ENCODE measurements around the gene PRSS57. TPM values are rescaled to one million over a fixed set of nuclear protein-coding genes. Genes with fewer than 3 reads are reported as not detected.

The PRSS57 gene
- total and polyA plus RNA-seq, 5 donors: not detected

DNA sequence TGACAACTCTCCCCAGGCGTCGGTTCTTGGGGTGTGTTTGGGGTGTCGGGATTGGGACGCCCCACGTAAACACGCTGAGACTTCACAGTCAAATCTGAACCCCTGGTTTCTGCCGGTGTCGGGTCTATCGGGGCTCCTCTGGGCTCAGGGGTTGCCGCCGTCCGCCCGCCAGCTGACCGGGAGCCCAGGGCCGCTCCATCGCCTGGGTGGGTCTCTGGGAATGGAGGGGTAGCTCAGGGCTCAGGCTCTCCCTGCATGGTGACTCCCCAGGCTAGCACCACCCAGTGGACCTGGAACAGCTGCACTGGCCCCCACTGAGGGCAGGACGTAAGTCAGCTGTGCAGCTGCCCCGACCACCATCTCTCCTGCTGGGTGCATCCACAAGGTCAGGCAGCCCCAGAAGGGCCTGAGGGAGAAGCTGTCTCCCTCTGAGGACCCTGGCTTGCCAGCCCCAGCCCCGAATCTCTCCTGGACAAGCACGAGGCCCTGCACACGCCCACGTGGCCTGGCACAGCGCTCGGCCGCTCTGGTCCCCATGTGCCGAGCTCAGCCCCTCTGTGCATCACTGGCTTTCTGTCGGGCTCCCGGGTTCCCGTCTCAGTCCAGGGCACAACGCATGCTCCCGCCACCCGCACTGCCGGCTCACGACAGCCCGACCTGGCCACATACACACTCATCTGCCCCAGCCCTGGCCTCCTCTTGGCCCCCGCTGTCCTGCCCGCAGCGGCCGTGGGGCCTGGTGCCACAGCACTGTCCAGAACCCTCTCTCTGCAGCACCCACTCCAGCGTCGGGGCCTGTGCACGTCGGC, 38.3 kb downstream of the PRSS57 start:
- intact Hi-C loops (cut with DNase I): no loop called here
- DNase-seq (no peak), ATAC-seq (no peak)
- no peaks in the 10 kb centered on the region for H3K27me3 ChIP-seq (ENCODE audit: control insufficient read depth, insufficient read depth)
- no peak overlapping the region for H3K4me3 ChIP-seq (ENCODE audit: low read length)
- no peaks in the 10 kb centered on the region for H3K9me3 ChIP-seq (ENCODE audit: control insufficient read depth, low read length)
- 83% methylated on average over 43 of the region's 43 CpGs for WGBS
- H3K27ac ChIP-seq (ENCODE audit: low read length): no peak overlapping the region
- H3K4me1 ChIP-seq (ENCODE audit: control insufficient read depth, insufficient read depth, low read length): peaks cover 6% of the 10 kb centered on the region

DNA sequence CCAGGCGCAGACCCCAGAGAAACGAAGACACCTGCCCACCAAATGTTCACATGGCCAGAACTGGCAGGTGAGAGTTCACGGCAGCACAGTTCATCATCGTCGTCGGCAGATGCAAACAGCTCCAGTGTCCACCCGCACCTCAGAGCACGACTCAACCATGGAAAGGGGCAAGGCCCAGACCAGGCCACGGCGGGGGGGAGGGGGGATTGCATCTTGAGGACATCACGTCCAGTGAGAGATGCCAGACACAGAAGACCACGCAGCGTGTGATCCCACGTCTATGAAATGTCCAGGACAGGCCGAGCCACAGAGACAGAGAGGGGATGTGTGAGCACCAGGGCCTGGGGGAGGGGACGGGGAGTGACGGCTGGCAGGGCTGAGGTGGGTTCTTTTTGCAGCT, 39.6 kb downstream of the PRSS57 start:
- H3K9me3 ChIP-seq (ENCODE audit: control insufficient read depth, low read length): no peaks in the 10 kb centered on the region
- H3K4me1 ChIP-seq (ENCODE audit: control insufficient read depth, insufficient read depth, low read length): no peaks in the 10 kb centered on the region
- H3K4me3 ChIP-seq (ENCODE audit: low read length): no peak overlapping the region
- no peak overlapping the region for H3K27ac ChIP-seq (ENCODE audit: low read length)
- no peak for ATAC-seq
- 77% methylated on average over 17 of the region's 17 CpGs for WGBS
- DNase-seq: no peak
- no peaks in the 10 kb centered on the region for H3K27me3 ChIP-seq (ENCODE audit: control insufficient read depth, insufficient read depth)
- intact Hi-C loops (cut with DNase I): no loop called here

DNA sequence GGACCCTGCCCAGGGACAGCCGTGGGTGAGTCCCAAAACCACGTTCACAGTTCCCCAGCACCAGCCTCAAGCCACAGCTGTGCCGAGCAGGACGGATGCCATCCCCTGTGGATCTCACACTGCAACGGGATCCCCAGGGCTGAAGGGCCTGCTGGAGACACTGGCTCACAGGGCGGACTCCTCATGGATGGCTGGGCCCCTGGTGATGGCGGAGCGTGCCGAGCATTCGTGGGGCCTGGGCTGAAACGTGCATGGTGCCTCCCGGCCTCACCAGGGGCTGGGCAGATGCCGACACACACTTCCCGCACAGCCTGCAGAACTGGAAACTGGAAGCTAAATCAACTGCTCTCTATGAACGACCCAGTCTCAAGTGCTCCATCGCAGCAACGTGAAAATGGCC, 41.8 kb downstream of the PRSS57 start:
- Histone ChIP-seq H3K27ac (ENCODE audit: low read length) (no peak overlapping the region), H3K4me3 (ENCODE audit: low read length) (no peak overlapping the region), H3K9me3 (ENCODE audit: control insufficient read depth, low read length) (no peaks in the 10 kb centered on the region), H3K27me3 (ENCODE audit: control insufficient read depth, insufficient read depth) (no peaks in the 10 kb centered on the region), H3K4me1 (ENCODE audit: control insufficient read depth, insufficient read depth, low read length) (no peaks in the 10 kb centered on the region)
- no peak for DNase-seq
- no peak for ATAC-seq
- intact Hi-C loops (cut with DNase I): no loop called here
- WGBS: 87% methylated on average over 17 of the region's 17 CpGs

DNA sequence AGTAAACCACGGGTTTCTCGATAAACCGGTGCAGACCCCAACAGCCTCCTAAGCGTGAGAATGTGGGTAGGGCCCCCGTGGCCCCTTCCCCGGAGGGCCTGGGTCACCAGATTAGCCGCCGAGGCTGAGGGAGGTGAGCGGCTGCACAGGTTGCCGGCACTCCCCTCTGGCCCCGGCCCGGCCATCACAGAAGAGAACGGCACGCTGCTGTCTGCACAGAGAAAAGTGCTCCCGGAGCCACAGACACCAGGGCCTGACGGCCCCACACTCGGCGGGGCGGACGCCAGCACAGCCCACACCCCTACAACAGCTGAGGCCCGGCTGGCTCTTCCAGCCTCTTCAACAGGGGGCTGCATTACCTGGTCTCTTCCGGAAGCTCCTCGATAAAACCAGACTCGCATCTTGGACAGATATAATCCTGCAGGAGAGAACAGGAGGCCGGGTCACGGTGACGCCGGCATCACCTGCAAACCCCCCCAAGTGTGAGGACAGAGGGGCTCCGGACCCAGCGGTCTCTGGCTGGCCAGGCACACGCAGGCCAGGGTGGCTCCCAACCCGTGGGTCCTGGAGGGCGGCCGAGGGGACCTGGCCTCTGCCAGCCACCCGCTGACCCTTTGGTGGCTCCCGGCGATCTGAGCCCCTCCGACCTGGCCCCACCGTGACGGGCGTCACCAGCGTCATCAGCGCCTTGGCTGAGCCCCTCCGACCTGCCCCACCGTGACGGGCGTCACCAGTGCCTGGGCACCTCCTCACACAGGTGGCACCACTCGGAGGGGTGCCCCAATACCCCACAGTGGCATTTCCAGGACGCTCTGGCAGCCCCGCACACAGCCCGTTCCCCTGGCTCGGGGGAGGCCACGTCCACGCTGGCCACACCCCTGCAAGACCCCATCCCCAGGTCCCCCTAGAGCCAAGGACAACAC, 42.5 kb downstream of the PRSS57 start:
- Histone ChIP-seq H3K4me1 (ENCODE audit: control insufficient read depth, insufficient read depth, low read length) (no peaks in the 10 kb centered on the region), H3K9me3 (ENCODE audit: control insufficient read depth, low read length) (no peaks in the 10 kb centered on the region), H3K27me3 (ENCODE audit: control insufficient read depth, insufficient read depth) (no peaks in the 10 kb centered on the region), H3K4me3 (ENCODE audit: low read length) (no peak overlapping the region), H3K27ac (ENCODE audit: low read length) (no peak overlapping the region)
- intact Hi-C loops (cut with DNase I): no loop called here
- WGBS: 94% methylated on average over 54 of the region's 54 CpGs
- ATAC-seq (no peak), DNase-seq (no peak)

DNA sequence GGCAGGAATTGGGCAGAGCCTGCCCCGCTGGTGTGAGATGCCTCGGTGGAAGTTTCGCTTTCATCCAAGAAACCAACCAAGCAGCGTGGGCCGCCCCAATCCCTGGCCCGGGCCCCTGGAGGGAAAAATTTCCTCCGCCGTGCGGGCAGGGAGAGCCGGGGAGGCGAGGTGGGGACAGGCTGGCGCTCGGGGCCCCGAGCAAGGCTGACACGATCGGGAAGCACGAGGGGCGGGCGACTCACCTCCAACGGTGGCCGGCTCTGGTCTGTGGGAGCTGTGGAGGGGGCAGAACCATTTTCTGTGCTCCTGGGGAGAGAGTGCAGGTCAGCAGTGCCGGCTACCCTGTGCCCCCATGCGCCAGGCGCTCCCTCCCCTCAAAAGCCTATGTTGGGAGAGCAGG, 43.3 kb downstream of the PRSS57 start:
- Histone ChIP-seq H3K9me3 (ENCODE audit: control insufficient read depth, low read length) (no peaks in the 10 kb centered on the region), H3K27me3 (ENCODE audit: control insufficient read depth, insufficient read depth) (no peaks in the 10 kb centered on the region), H3K4me3 (ENCODE audit: low read length) (no peak overlapping the region), H3K27ac (ENCODE audit: low read length) (no peak overlapping the region), H3K4me1 (ENCODE audit: control insufficient read depth, insufficient read depth, low read length) (no peaks in the 10 kb centered on the region)
- WGBS: 88% methylated on average over 24 of the region's 24 CpGs
- no peak for DNase-seq
- ATAC-seq: no peak
- intact Hi-C loops (cut with DNase I): no loop called here

DNA sequence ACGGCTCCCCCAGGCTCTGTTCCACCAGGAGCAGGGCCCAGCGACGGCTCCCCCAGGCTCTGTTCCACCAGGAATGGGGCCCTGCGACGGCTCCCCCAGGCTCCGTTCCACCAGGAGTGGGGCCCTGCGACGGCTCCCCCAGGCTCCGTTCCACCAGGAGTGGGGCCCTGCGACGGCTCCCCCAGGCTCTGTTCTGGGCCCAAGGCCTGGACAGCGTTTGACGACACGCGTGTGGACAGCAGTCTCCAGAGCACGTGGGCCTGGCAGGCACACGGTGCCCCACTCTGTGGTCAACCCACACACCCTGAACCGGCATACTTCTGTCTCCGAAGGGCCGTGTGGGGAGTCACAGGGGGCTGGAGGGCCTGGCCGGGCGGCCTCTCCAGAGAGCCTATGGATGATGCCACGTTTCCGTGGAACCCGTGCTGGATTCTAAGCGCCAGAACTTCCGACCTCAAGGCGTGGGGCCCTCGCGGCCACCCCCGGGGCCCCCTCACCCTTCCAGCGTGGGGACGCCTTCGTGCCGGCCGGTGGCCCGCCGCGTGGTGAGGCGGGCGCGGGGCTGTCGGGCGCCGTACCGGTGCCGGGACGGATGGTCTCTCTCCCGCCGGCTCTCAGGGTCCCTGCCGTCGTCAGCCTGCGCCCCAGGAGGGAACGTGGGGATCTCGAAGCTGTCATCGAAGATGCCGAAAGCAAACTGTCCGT, 44.0 kb downstream of the PRSS57 start:
- H3K27me3 ChIP-seq (ENCODE audit: control insufficient read depth, insufficient read depth): no peaks in the 10 kb centered on the region
- H3K4me3 ChIP-seq (ENCODE audit: low read length): no peak overlapping the region
- no peaks in the 10 kb centered on the region for H3K4me1 ChIP-seq (ENCODE audit: control insufficient read depth, insufficient read depth, low read length)
- DNase-seq (peak in 1 of 3 donors; percentile 58), ATAC-seq (no peak)
- no peaks in the 10 kb centered on the region for H3K9me3 ChIP-seq (ENCODE audit: control insufficient read depth, low read length)
- no peak overlapping the region for H3K27ac ChIP-seq (ENCODE audit: low read length)
- WGBS: 94% methylated on average over 58 of the region's 58 CpGs
- intact Hi-C loops (cut with DNase I): no loop called here

DNA sequence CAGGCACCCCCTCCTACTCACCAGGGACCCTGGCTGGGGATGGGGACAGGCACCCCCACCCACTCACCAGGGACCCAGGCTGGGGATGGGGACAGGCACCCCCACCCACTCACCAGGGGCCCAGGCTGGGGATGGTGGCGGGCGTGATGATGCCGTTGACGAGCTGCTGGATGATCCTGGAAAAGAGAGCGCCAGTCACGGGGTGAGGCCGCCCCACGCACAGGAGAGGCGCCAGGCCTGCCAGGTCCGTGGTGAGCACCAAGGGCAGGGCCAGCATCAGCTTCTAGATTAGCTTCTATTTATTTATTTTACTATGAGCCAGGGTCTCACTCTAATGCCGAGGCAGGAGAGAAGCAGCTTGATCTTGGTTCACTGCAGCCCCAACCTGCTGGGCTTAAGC, 45.1 kb downstream of the PRSS57 start:
- no peaks in the 10 kb centered on the region for H3K4me1 ChIP-seq (ENCODE audit: control insufficient read depth, insufficient read depth, low read length)
- 87% methylated on average over 11 of the region's 11 CpGs for WGBS
- no peak overlapping the region for H3K27ac ChIP-seq (ENCODE audit: low read length)
- DNase-seq (peak in 1 of 3 donors; percentile 50), ATAC-seq (no peak)
- H3K9me3 ChIP-seq (ENCODE audit: control insufficient read depth, low read length): no peaks in the 10 kb centered on the region
- H3K27me3 ChIP-seq (ENCODE audit: control insufficient read depth, insufficient read depth): no peaks in the 10 kb centered on the region
- H3K4me3 ChIP-seq (ENCODE audit: low read length): no peak overlapping the region
- intact Hi-C loops (cut with DNase I): no loop called here

DNA sequence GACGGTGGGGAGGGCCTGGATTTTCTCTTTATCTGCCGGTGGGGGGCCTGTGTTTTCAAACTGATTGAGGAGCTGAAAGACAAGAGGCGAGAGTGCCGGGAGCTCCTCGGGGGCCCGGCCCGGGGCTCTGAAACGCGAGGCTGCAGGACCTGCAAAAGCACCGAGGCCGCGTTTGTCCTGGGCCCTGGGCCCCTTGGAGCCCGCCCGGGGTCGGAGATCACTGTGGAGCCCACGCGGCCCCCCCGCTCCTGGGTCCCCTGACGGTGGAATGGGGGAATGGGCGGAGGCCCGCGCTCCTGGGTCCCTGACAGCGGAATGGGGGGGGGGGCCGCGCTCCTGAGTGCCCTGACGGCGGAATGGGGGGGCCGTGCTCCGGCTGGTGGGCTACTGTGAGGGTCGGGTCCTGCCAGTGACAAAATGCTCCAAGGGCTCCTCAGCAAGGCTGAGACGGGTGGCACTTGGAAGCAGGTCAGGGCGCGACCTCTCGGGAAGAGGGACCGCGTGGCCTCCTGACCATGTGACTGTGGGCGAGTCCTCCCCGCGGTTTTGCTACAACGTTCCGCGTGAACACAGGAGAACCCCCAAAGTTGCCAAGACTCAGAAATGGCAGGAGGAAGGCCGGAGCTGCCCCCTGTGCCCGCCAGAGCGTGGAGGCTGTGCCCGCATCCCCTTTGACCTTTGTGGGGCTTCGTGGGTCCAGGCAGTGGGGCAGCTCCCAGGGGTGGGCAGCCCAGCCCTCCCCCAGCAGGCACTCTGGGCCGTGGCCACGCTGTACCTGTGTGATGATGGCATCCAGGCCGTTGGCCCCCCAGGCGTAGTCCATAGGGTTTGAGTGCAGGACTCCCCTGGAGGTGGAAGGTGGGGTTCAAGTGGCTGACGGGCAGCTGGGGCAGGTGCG, 46.1 kb downstream of the PRSS57 start:
- DNase-seq: peak in 2 of 3 donors; percentile 49 to 64
- WGBS: 91% methylated on average over 53 of the region's 53 CpGs

DNA sequence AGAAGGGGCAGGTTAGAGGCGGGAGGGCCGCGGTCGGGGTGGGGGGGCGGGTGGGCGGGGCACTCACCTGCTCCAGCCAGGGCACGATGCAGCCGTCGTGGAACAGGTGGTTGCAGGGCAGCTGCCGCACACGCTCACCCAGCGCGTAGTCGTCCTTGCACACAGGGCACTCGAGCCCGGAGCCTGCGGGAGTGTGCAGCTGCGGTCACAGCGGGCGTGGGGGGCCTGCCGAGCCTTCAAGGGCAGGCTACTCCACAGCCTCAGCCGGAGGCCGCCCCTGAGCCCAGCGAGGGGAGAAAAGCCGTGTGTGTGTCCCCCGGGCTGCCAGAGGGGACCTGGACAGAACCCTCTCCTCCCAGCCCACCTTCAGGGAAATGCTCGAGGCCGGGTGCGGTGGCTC, 46.9 kb downstream of the PRSS57 start:
- intact Hi-C loops (cut with DNase I): no loop called here
- DNase-seq (peak in 1 of 3 donors; percentile 53), ATAC-seq (no peak)
- no peak overlapping the region for H3K27ac ChIP-seq (ENCODE audit: low read length)
- no peaks in the 10 kb centered on the region for H3K9me3 ChIP-seq (ENCODE audit: control insufficient read depth, low read length)
- 92% methylated on average over 29 of the region's 29 CpGs for WGBS
- H3K4me1 ChIP-seq (ENCODE audit: control insufficient read depth, insufficient read depth, low read length): no peaks in the 10 kb centered on the region
- no peaks in the 10 kb centered on the region for H3K27me3 ChIP-seq (ENCODE audit: control insufficient read depth, insufficient read depth)
- H3K4me3 ChIP-seq (ENCODE audit: low read length): no peak overlapping the region

More for the DNA sequence above, 46.1 kb downstream of the PRSS57 start:
- Histone ChIP-seq H3K27ac (ENCODE audit: low read length) (no peak overlapping the region), H3K9me3 (ENCODE audit: control insufficient read depth, low read length) (no peaks in the 10 kb centered on the region), H3K4me3 (ENCODE audit: low read length) (no peak overlapping the region), H3K4me1 (ENCODE audit: control insufficient read depth, insufficient read depth, low read length) (no peaks in the 10 kb centered on the region), H3K27me3 (ENCODE audit: control insufficient read depth, insufficient read depth) (no peaks in the 10 kb centered on the region)
- ATAC-seq: no peak
- intact Hi-C loops (cut with DNase I): no loop called here

DNA sequence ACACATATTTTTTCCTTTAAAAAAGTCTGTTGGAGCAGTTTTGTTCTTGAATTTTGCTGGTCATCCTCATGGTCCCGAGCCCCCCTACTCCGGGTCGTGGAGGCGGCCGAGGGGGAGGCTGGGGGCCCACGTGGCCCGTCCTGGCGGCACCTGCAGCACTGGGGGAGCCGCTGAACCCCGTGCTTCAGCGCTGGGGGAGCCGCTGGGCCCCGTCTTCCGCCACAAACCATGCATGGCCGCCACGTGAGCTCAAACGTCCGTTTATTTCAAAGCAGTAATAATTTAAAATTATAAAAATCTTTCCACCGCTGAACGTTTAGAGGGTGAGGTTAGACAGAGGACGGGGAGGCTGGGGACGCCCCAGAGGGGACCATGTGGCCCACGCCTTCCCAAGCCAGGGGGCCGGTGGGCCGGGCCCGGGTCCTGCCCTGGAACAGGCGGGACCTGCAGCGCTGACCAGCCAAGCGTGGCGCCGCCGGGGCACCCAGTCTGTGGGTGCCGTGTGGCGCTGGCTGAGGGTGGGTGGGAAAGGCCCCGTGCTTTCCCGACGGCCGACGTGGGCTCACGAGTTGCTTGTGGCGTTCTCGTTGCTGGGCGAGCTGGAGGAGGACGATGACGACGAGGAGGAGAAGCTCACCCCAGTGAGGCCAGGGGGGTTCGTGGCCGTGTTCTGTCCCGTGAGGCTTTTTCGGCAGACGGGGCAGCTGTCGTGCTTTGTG, 47.5 kb downstream of the PRSS57 start:
- DNase-seq: peak in 1 of 3 donors; percentile 57
- intact Hi-C loops (cut with DNase I): no loop called here

More for the DNA sequence above, 47.5 kb downstream of the PRSS57 start:
- H3K4me3 ChIP-seq (ENCODE audit: low read length): no peak overlapping the region
- no peaks in the 10 kb centered on the region for H3K9me3 ChIP-seq (ENCODE audit: control insufficient read depth, low read length)
- no peak overlapping the region for H3K27ac ChIP-seq (ENCODE audit: low read length)
- no peaks in the 10 kb centered on the region for H3K27me3 ChIP-seq (ENCODE audit: control insufficient read depth, insufficient read depth)
- WGBS: 93% methylated on average over 52 of the region's 52 CpGs
- no peak for ATAC-seq
- H3K4me1 ChIP-seq (ENCODE audit: control insufficient read depth, insufficient read depth, low read length): no peaks in the 10 kb centered on the region
